ENCODE data around the gene TPD52L2. TPM values are rescaled to one million over a fixed set of nuclear protein-coding genes. Genes with fewer than 3 reads are reported as not detected.

Gene TPD52L2
- total and polyA plus RNA-seq, 8 donors, result 42.0 to 75.6 (median 52.9) TPM

GRCh38 chr20:63826753-63827152, 38.3 kb upstream of the TPD52L2 start:
- Histone ChIP-seq H3K27ac (peak overlapping the region in 1 of 5 donors; percentile 46), H3K36me3 (no peaks in the 10 kb centered on the region), H3K9me3 (no peaks in the 10 kb centered on the region), H3K4me1 (peaks cover 12 to 25% (median 23%) of the 10 kb centered on the region in 4 donors), H3K27me3 (peaks cover 0 to 45% (median 18%) of the 10 kb centered on the region in 3 donors), H3K4me3 (no peak overlapping the region)
- DNase-seq, result no peak
- WGBS, 5 donors, result 69 to 82% (median 76%) methylated on average over 12 to 13 of the region's 13 CpGs
- intact Hi-C loops (cut with DNase I; ENCODE audit: low total_unique reads), result no loop called here
- TF ChIP-seq, protein P1, sequence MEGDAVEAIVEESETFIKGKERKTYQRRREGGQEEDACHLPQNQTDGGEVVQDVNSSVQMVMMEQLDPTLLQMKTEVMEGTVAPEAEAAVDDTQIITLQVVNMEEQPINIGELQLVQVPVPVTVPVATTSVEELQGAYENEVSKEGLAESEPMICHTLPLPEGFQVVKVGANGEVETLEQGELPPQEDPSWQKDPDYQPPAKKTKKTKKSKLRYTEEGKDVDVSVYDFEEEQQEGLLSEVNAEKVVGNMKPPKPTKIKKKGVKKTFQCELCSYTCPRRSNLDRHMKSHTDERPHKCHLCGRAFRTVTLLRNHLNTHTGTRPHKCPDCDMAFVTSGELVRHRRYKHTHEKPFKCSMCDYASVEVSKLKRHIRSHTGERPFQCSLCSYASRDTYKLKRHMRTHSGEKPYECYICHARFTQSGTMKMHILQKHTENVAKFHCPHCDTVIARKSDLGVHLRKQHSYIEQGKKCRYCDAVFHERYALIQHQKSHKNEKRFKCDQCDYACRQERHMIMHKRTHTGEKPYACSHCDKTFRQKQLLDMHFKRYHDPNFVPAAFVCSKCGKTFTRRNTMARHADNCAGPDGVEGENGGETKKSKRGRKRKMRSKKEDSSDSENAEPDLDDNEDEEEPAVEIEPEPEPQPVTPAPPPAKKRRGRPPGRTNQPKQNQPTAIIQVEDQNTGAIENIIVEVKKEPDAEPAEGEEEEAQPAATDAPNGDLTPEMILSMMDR (IDR thresholded peaks at IDR 0.05), result no peak
- TF ChIP-seq EP300 (IDR thresholded peaks at IDR 0.05) (no peak), POLR2A (IDR thresholded peaks at IDR 0.05) (no peak), POLR2AphosphoS5 (IDR thresholded peaks at IDR 0.05) (no peak)

DNA sequence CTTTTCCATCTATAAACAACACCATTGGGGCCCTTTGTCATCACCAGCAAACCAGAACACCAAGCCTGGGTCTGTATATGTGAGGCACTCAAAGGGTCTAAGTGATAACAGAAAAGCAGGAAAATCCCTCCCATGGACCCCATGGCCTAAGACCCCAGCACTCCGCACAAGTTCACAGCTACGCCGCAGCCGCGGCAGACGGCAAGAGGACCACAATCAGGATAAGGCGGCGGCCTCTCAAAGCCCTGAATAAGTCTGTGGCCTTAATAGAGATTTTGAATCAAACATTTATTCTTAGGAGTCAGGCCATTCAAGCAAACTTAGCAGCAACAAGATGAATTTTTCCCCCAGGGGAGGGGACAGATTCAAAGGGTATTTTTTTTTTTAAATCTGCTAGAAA, 36.9 kb upstream of the TPD52L2 start:
- TF ChIP-seq EP300 (IDR thresholded peaks at IDR 0.05), result no peak
- TF ChIP-seq, protein P1 (IDR thresholded peaks at IDR 0.05), result no peak
- no peak for TF ChIP-seq POLR2A (IDR thresholded peaks at IDR 0.05)
- no peak for TF ChIP-seq POLR2AphosphoS5 (IDR thresholded peaks at IDR 0.05)
- Histone ChIP-seq H3K4me1 (peaks cover 15 to 38% (median 36%) of the 10 kb centered on the region in 4 donors), H3K27me3 (peaks cover 0 to 59% (median 30%) of the 10 kb centered on the region in 3 donors), H3K27ac (peak overlapping the region in 1 of 5 donors; percentile 62), H3K4me3 (peak overlapping the region in 1 of 4 donors; percentile 71), H3K36me3 (no peaks in the 10 kb centered on the region), H3K9me3 (no peaks in the 10 kb centered on the region)
- DNase-seq, result no peak
- intact Hi-C loops (cut with DNase I; ENCODE audit: low total_unique reads), result no loop called here
- 90 to 94% (median 91%) methylated on average over 8 of the region's 8 CpGs for WGBS, 5 donors

GRCh38 chr20:63828545-63828944, 36.5 kb upstream of the TPD52L2 start:
- 57 to 79% (median 76%) methylated on average over 9 to 14 of the region's 14 CpGs for WGBS, 5 donors
- TF ChIP-seq, protein P1 (IDR thresholded peaks at IDR 0.05), result no peak
- TF ChIP-seq POLR2A (IDR thresholded peaks at IDR 0.05) (no peak), EP300 (IDR thresholded peaks at IDR 0.05) (no peak), POLR2AphosphoS5 (IDR thresholded peaks at IDR 0.05) (no peak)
- Histone ChIP-seq H3K9me3 (no peaks in the 10 kb centered on the region), H3K27me3 (peaks cover 0 to 63% (median 30%) of the 10 kb centered on the region in 3 donors), H3K27ac (peak overlapping the region in 4 of 5 donors; percentile 1 to 62 (median 20)), H3K36me3 (no peaks in the 10 kb centered on the region), H3K4me1 (peaks cover 15 to 38% (median 38%) of the 10 kb centered on the region in 4 donors), H3K4me3 (peak overlapping the region in 3 of 4 donors; percentile 7 to 84 (median 71))
- intact Hi-C loops (cut with DNase I; ENCODE audit: low total_unique reads), result no loop called here
- DNase-seq, result no peak

DNA sequence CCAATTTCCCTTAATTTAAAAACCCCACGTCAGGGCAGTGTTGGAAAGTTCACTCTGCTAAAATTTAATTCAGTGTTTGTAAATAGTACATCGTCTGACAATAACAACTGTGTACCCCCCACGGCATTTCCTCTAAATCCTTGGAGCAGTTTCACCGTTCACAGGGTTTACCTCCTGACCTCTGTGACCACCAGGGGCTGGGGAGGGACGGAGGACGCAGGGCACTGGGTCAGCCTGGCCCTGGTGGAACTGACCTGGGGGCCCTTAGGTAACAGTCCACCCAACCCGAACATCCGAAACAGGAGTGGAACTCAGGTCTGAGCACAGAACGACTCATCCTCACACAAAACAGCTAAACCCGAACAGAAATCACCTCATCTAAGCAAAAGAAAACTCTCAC, 36.1 kb upstream of the TPD52L2 start:
- Histone ChIP-seq H3K27ac (peak overlapping the region in 3 of 5 donors; percentile 1 to 62 (median 8)), H3K36me3 (no peaks in the 10 kb centered on the region), H3K27me3 (peaks cover 0 to 63% (median 30%) of the 10 kb centered on the region in 3 donors), H3K4me3 (peak overlapping the region; percentile 7 to 84 (median 66)), H3K4me1 (peaks cover 15 to 42% (median 39%) of the 10 kb centered on the region in 4 donors), H3K9me3 (no peaks in the 10 kb centered on the region)
- intact Hi-C loops (cut with DNase I; ENCODE audit: low total_unique reads), result no loop called here
- no peak for TF ChIP-seq POLR2A (IDR thresholded peaks at IDR 0.05)
- TF ChIP-seq EP300 (IDR thresholded peaks at IDR 0.05), result no peak
- TF ChIP-seq, protein P1 (IDR thresholded peaks at IDR 0.05), result no peak
- TF ChIP-seq POLR2AphosphoS5 (IDR thresholded peaks at IDR 0.05), result no peak
- WGBS, 5 donors, result 59 to 72% (median 68%) methylated on average over 10 of the region's 10 CpGs
- DNase-seq, result no peak

Measured in stomach (tissue), 9 donors.